ENCODE results near the gene CEACAM16.

The CEACAM16 gene

DNA sequence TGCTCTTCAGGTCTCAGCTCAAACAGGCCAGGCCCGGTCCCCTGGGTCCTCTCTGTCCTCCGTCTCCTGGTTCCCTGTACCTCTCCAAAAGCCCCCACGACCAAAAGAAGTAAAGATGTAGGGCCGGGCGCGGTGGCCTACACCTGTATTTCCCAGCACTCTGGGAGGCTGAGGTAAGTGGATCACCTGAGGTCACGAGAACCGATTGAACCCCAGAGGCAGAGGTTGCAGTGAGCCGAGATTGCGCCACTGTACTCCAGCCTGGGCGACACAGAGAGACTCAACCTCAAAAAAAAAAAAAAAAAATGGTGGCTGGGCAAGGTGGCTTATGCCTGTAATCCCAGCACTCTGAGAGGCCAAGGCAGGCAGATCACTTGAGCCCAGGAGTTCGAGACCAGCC is 27.5 kb downstream of the CEACAM16 start:
- no peak for DNase-seq

DNA sequence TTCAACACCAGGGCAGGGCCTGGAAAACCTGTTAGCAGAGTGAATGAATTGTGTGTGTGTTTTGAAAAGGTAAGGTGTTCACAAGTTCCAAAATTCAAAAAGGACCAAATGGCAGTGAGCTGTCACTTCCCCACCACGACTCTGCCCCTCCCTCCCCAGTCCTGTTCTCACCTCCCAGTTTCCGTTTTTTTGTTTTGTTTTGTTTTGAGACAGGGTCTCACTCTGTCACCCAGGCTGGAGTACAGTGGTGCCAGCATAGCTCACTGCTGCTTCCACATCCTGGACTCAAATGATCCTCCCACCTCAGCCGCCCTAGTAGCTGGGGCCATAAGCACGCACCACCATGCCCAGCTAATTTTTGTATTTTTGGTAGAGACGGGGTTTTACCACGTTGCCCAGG is 29.2 kb downstream of the CEACAM16 start:
- DNase-seq = no peak

DNA sequence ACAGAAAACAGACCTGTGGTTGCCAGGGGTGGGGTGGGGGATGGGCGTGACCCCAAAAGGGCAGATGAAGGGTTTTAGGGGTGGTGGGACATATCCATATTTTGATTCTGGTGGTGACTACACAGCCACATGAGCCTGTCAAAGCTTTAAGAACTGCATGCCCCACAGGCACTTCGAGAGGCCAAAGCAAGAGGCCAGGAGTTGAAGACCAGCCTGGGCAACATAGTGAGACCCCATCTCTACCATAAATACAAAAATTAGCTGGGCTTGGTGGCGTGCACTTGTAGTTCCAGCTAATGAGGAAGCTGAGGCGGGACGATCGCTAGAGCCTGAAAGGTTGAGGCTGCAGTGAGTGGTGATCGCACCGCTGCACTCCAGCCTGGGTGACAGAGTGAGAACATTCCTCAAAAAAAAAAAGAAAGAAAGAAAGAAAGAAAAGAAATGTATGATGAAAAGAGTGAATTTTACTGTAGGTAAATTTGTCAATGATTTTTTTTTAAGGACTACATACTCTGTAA is 30.6 kb downstream of the CEACAM16 start:
- no peak for DNase-seq

DNA sequence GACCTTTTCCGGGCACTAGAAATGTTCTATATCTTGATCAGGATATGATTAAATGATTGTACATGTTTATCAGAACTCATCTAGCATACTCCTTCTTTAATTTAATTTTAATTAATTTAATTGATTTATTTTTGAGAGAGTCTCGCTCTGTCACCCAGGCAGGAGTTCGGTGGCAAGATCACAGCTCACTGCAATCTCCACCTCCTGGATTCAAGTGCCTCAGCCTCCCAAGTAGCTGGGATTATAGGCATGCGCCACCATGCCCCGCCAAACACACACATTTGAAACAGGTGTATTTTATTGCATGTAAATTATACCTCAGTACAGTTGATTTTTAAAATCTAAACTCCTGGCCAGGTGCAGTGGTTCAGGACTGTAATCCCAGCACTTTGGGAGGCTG is 32.1 kb downstream of the CEACAM16 start:
- no peak for DNase-seq

DNA sequence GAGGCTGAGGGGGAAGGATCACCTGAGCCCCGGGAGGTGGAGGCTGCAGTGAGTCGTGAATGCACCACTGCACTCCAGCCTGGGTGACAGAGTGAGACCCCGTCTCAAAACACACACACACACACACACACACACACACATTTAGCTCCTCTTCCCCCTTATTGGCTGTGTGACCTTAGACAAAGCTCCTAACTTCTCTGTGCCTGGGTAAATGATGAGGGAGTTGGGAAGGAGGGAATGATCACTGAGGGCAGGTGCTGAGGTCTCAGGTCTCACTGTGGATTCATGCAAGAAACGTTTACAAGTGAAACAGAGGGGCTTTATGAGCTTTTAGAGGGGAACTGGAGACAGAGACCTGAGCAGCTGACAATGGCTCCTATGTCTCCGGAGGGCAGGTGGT is 32.7 kb downstream of the CEACAM16 start:
- no peak for DNase-seq

DNA sequence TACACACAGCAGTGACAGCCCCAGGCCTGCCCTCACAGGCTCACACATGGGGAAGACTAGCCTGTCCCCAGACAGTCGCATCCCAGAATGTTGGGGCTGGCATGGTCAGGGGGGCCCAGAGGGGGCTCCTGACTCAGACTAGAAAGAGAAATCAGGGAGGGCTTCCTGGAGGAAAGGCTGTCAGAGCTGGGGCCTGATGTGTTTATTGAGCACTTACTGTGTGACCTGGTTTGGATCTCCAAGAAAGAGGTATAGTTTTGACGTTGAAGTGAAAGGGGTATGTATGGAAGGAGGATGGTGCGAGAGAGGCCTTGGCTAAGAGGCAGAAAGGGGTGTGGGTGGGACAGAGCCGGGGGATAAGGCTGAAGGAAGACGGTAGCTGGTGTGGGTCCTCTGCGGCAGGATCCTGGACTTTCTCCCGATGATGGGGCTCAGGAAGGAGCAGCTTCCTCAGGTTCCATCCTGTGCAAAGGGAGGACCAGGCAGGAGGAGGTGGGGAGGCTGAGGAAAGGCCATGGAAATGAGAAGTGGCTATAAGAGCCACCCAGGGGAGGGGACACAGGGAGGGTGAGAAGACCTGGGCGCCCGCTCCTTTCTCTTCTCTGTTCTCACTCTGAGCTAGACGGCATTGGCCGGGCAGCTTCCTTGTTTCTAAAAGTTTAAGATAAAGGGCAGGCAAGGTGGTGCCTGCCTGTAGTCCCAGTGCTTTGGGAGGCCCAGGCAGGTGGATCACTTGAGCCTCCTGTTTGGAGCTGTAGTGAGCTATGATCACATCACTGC is 33.5 kb downstream of the CEACAM16 start:
- DNase-seq = no peak

DNA sequence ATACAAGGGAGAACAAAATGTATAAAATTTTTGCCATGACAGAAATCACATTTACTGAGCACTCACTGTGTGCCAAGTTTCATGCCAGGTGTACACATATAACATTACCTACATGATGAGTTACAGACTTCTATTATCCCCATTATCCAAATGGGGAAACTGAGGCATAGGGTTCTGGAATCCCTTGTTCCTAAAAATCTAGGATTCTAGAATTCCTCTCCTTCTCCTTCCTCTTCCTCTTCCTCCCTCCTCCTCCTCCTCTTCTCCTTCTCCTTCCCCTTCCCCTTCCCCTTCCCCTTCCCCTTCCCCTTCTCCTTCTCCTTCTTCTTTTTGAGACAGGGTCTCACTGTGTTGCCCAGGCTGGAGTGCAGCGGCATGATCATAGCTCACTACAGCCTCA is 35.4 kb downstream of the CEACAM16 start:
- DNase-seq = no peak

DNA sequence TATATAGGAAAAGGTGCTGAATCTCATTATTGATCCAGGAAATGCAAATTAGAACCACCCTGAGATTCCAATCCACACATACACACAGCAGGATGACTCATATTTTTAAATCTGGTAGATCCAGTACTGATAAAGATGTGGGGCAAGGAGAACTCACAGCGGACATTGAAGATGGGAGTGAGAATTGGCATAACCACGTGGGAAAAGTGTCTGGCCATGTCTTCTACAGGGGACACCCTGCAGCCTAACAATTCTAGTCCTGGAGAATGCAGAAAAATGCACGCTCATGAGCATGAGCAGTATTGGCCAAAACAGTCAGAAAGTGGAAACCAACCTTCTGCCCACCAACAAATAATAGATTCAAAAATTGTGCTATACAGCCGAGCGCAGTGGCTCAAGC is 36.1 kb downstream of the CEACAM16 start:
- DNase-seq = no peak

DNA sequence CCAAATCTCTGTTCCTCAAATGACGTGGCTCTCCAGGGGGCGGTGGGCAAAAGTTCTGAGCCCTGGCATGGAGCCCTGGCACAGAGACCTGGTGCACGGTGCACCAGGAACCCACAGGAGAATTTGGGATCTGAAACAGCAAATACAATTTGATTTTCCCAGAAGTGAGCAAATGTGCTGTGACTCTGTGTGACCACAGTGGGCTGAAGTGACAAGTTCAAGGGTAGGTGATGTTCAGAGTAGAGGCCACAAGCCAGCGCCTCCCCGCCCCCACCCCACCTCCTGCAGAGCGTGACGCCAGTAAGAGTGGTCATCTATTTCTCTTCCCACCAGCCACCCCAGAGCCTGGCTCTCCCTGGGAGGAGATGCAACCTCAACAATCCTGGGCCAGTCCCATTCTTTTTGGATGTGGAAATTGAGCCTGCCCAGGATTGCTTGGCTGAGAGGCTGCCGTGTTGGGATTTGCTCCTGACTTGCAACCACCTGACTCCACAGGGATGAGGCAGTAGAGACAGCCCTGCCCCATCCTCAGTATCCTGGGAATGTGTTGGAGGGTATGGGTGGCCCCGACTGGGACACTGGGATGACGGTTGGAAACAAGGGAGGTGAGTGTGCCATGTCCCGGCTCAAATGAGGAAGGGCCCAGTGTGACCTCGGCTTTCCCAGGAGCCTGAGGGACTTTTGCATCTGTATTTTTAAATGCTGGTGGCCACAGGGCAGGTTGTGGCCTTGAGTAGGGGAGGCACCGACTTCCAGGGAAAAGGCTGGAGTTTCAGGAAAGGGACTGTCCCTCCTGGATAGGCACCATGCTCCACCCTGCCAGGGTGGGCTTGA is 38.5 kb downstream of the CEACAM16 start:
- DNase-seq = peak; percentile 29 to 77

DNA sequence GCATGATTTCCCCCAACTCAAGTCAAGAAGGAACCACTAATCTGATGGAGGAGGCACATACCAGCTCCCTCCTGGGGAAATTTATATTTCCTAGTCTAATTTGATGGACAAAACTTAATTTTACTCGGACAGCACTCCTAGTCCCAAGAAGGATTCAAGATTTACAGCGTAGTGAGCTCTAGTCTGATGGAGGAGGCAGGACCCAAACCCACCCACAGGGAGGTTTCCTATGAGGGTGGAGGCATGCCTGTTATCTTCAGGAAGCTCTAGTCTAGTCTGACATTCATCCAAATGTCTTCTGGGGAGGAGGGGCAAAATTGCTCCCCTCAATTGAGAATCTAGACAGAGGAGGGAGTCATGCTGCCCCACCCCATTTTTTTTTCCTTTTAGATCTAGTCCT is 39.2 kb downstream of the CEACAM16 start:
- no peak for DNase-seq

DNA sequence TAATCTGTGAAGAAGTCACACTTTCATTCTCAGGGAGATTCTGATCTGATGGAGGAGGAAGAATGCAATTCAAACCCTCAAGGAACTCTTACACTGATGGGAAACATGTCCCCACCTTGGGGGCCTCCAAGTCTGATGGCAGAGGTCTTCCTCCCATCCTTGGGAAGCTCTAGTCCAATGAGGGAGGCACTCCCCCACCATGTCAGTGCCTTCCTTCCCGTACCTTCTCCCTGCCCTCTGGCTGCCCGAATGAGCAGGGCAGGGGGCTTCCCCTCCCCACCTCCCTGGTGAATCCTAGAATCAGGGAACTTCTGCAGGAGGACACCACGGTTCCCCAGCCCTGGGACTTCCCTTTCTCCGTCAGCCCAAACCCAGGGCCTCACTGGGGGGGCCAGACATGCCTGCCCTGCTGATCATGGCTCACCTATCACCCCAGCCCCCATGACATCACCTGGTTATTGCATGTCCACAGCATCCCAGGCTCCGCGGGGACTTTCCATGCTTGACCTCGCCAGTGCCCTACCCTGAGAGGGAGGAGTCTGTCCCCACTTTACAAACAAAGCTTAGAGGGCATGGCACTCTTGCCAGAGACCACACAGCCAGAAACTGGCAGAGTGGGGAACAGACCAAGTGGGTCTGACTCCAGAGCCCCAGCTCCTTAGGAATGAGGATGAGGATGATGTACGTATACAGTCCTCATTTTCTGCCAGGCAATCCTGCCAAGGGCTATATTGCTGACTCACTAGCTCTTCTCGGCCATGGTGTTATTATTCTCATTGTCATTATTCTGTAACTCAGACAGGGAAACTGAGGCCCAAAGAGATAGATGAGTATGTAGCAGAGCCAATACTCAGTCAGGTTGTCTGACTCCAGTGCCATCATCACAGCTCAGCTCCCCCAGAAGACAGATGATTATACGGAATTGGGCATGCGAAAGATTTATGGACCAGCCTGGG is 39.9 kb downstream of the CEACAM16 start:
- DNase-seq = peak; percentile 79 to 97

DNA sequence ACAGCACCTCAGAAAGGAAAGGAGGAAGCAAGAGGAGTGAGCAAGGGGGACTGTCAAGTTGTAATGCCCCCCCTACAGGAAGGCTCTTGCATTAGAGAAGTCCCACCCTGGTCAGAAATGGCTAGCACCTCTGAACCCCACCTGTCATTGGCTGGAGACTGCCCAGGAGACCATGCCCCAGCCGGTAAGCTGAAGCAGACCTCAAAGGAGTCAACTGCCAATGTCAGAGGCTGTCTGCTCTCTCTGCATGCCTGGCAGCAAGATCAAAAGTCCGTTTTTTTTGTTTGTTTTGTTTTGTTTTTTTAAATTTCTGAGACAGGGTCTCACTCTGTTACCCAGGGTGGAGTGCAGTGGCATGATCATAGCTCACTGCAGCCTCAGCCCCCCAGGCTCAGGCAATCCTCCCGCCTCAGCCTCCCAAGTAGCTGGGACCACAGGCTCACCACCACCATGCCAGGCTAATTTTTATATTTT is 41.4 kb downstream of the CEACAM16 start:
- DNase-seq = no peak

DNA sequence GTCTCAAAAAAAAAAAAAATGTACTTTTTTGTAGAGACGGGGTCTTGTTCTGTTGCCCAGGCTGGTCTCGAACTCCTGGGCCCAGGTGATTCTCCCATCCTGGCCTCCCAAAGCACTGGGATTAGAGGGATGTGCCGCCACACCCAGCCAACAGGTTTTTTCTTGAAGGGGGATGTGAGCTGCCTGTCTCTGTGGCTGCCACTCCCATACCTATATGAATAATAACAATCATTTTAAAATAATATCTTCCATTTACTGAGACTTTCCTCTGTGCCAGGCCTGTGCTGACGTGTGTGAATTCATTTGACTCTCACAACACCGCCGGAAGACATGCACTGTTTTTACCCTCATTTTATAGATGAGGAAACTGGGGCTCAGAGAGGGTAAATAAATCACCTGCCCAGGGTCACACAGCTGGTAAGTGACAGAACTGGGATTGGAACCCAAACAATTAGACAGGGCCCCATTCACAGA is 42.3 kb downstream of the CEACAM16 start:
- DNase-seq = no peak

DNA sequence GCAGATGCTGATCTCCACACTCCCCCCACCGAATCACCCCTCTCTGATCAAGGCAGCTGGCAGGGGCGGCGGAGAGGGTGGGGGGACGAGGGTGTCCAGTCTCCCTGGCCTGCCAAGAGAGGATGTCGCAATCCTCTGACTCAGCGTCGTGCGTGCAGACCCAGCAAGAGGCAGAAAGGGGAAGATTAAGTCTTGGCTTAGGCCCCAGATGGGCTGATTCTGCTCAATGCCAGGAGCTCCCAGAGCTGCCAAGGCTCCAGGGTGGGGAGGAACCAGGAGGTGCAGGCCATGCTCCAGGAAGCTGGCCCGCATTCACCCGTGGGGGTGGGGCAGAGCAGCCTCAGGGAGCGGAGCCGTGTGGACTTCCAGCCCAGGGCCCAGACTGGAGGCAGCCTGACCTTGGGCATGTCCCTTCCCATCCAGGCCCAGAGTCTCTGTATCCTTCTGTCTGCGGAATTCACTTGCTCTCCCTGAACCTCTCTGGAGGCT is 42.9 kb downstream of the CEACAM16 start:
- peak; percentile 95 to 97 for DNase-seq

DNA sequence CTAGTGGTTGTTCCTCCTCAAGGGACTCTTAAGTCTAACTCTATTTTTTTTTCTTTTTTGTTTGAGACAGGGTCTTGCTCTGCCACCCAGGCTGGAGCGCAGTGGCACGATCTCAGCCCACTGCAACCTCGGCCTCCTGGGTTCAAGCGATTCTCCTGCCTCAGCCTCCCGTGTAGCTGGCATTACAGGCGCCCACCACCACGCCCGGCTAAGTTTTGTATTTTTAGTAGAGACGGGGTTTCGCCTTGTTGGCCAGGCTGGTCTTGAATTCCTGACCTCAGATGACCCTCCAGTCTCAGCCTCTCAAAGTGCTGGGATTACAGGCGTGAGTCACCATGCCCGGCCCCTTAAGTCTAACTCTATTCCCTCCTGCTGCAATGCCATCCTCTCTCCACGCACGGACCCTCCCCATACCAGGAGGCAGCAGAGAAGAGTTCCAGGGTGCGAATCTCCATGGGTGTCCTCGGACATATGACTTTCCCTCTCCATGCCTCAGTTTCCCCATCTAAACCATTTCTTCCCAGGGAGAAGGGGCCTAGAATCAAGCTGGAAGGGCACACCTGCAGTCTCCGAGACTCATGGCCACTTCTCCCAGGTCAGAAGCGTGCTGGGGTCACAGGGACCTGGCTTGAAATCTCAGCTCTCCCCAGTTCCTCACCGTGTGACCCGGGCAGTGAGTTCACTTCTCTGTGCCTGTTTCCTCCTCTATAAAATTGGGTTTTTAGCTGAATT is 43.5 kb downstream of the CEACAM16 start:
- DNase-seq = peak in 1 of 2 donors; percentile 23

DNA sequence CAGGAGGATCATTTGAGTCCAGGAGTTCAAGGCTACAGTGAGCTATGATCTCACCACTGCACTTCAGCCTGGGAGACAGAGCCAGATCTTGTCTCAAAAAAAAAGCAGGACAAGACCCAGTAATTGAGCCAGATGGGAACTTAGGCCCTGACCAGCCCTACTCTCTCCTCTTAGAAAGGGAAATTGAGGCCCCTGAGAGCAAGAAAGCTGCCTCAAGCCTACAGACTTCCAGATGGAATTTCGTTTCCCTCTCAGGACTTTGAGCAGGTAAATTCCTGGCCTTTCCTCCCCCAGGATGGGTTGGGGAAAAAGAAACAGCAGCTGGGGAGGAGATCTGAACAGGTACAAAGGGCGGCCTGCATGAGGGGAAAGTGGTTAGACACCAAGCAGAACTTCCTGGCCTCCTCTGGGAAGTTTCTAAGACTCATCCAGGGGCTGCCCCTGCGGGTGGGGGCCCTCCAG is 46.0 kb downstream of the CEACAM16 start:
- DNase-seq = peak in 1 of 2 donors; percentile 14

DNA sequence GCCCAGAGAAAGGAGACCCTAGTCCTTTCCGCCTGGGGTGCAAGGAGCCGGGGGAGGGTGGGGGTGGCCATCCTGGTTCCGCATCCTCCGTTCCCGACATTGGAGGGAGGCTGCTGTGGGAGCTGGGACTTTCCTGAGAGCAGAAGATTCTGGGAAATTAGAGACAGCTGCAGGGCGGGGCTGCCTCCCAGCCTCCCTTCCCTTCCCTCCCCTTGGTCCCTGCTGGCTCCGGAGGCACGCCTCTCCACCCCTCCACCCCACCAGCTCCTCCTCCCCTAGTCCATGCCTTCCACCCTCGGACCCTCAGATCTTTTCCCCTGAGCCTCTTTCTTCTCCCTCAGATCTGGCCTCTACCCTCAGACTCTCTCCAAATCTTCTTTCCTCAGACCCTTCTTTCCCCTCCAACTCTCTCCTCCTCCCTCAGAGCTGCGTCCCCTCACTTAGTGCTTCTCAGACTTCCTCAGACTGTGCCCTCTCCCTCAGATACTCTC is 46.4 kb downstream of the CEACAM16 start:
- peak; percentile 73 to 92 for DNase-seq

DNA sequence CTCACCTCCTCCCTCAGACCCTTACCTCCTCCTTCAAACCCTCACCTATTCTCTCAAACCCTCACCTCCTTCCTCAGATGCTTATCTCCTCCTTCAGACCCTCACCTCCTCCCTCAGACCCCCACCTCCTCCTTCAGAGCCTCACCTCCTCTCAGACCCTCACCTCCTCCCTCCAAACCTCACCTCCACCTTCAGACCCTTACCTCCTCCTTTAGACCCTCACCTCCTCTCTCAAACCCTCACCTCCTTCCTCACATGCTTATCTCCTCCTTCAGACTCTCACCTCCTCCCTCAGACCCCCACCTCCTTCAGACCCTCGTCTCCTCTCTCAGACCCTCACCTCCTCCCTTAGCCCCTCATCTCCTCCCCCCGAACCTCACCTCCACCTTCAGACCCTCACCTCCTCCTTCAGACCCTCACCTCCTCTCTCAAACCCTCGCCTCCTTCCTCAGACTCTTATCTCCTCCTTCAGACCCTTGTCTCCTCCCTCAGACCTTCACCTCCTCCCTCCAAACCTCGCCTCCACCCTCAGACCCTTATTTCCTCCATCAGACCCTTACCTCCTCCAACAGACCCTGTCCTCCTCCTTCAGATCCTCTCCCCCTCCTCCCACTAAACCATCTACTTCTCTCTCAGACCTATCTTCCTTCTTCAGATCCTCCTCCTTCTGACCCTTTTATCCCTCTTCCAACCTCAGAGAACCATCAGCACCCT is 47.1 kb downstream of the CEACAM16 start:
- DNase-seq = no peak

DNA sequence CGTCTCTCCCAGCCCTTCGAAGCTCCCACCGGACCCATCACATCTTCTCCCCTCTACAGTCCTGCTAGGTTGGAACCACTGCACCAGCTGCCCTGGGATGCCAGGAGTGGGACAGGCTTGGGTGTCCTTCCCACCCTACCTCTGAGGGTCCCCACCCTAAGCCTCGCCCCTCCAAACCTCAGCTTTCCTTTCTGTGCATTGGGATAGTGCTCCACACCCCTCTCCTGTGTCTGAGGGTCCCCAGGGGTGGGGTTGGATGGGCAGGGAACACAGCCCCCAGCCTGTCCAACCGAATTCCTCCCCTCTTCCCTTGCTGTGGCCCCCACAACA is 47.6 kb downstream of the CEACAM16 start:
- no peak for DNase-seq

DNA sequence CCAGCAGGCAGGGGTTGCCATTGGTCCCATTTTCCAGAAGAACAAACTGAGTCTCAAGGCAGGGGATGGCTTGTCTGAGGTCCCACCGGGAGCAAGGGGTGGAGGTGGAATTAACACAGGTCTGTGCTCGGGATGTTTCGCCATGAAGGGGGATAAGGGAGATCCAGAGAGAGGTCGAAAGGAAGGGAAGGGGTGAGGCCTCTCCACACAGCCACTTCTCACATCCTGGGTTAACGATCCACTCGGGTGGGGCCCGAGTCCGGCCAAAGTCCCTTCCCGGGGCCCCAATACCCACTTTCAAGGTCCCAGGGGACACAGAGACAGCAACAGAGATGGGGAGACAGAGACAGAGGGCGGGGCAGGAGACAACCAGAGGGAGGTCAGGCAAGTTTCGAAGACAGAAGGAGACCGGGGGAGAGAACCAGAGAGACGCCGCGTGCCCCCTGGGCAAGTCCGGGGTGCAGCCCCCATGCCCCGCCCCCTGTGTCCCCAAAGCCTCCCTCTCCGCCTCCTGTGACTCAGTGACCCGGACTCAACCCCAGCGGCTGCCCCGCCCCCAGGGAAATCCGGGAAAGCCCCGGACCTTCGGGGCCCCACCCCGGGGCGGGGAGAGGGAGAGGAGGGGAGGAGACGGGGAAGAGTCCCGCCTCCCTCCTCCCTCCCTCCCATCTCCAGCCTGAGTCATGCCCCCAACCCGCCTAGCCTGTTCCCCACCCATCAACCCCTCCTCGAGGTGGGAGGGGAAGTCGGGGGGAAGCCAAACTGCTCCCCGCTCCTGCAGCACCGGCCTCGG is 48.2 kb downstream of the CEACAM16 start:
- peak; percentile 95 to 98 for DNase-seq
